Endothelial cell (in vitro differentiated cells): ENCODE results near the gene COL6A5. TPM values are rescaled to one million over a fixed set of nuclear protein-coding genes. Genes with fewer than 3 reads are reported as not detected.

Experiments
- DNase-seq: peaks from one replicate; pipeline ENCODE4 v3.0.0; 2021; ENCODE audit warnings: low spot score
- H3K27ac Mint-ChIP-seq: one replicate; pipeline ENCODE4 v1.8.0; 2021; ENCODE audit warnings: mixed read lengths, inconsistent platforms; ENCODE audit not compliant: unreplicated experiment
- H3K27me3 Mint-ChIP-seq: one replicate; pipeline ENCODE4 v1.8.0; 2021; ENCODE audit warnings: mild to moderate bottlenecking, moderate library complexity, mixed read lengths, inconsistent platforms; ENCODE audit not compliant: unreplicated experiment
- H3K36me3 Mint-ChIP-seq: one replicate; pipeline ENCODE4 v1.8.0; 2021; ENCODE audit warnings: mild to moderate bottlenecking, low read depth, mixed read lengths, inconsistent platforms; ENCODE audit not compliant: unreplicated experiment
- H3K4me1 Mint-ChIP-seq: one replicate; pipeline ENCODE4 v1.8.0; 2021; ENCODE audit warnings: mild to moderate bottlenecking, mixed read lengths, inconsistent platforms; ENCODE audit not compliant: unreplicated experiment
- H3K4me3 Mint-ChIP-seq: one replicate; pipeline ENCODE4 v1.8.0; 2021; ENCODE audit warnings: mild to moderate bottlenecking, mixed read lengths, inconsistent platforms; ENCODE audit not compliant: unreplicated experiment
- H3K9me3 Mint-ChIP-seq: one replicate; pipeline ENCODE4 v1.8.0; 2021; ENCODE audit warnings: mixed read lengths, inconsistent platforms; ENCODE audit not compliant: unreplicated experiment
- CTCF ChIP-seq: fragments of 200-600 bp; sonication (generic); IDR thresholded peaks from one replicate; pipeline ENCODE4 v1.5.0; 2021; ENCODE audit warnings: antibody characterized with exemption; ENCODE audit not compliant: unreplicated experiment
- total RNA-seq: library from RNA; stranded (reverse); fragmentation: NEBNext Ultra II Directional; extraction: Animal tissue kit (Norgen Biotek cat#: 25700); gene quantifications from one replicate; pipeline ENCODE4 v1.2.1, GENCODE V29; 2021; ENCODE audit not compliant: unreplicated experiment

COL6A5 gene
- total RNA-seq, 1 donor from 2014 or later = not detected

DNA sequence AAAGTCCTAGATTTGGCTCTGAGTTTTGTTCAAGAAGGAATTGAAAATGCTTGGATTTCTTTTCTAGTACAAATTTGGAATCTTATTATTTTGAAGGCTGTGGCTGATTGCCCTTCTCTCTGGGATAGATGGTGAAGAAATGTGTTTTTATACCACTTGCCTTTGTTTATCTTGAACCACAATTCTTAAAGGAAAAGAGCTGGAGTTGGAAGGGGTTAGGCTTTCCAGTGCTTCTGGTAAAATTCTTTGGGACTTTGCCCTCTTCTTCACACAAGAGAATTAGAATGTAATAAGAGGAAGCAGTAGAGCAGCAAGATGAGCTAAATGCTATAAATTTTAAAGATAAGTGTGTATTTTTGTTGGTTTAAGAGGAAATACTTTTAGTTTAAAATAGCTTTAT lies 65.8 kb downstream of the COL6A5 start:
- H3K27me3 Mint-ChIP-seq = peaks cover 1% of the 10 kb centered on the region
- H3K27ac Mint-ChIP-seq = no peak overlapping the region
- H3K36me3 Mint-ChIP-seq = peaks cover 19% of the 10 kb centered on the region
- no peak overlapping the region for H3K4me3 Mint-ChIP-seq
- no peak for DNase-seq
- H3K9me3 Mint-ChIP-seq = peaks cover 11% of the 10 kb centered on the region
- peaks cover 9% of the 10 kb centered on the region for H3K4me1 Mint-ChIP-seq
- no peak for TF ChIP-seq CTCF

GRCh38 chr3:130412991-130413560 lies 67.6 kb downstream of the COL6A5 start:
- no peak for TF ChIP-seq CTCF
- Mint-ChIP-seq H3K4me1 (peaks cover 5% of the 10 kb centered on the region), H3K27me3 (no peaks in the 10 kb centered on the region), H3K9me3 (no peaks in the 10 kb centered on the region), H3K36me3 (peaks cover 5% of the 10 kb centered on the region), H3K4me3 (no peak overlapping the region), H3K27ac (no peak overlapping the region)
- no peak for DNase-seq

DNA sequence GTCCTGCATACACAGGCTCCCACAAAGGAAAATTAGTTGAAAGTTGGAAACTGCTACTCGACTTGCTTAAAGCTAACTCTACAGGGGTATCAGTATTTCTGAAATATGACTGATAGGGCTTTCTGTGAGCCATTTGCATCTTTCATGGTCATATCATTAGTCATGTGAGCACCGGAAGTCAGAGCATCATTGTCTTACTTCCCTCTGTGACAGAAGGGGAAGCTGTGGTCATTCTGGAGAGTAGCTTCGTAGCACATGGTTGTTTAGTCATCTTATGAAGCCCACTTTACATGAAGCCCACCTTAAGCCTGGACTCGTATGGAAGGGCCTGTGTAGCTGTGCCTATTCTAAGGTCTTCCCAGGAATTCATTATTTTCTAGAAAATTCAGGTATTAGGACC lies 69.0 kb downstream of the COL6A5 start:
- H3K4me3 Mint-ChIP-seq = no peak overlapping the region
- peaks cover 1% of the 10 kb centered on the region for H3K27me3 Mint-ChIP-seq
- no peak overlapping the region for H3K27ac Mint-ChIP-seq
- H3K4me1 Mint-ChIP-seq = peaks cover 5% of the 10 kb centered on the region
- no peaks in the 10 kb centered on the region for H3K36me3 Mint-ChIP-seq
- no peaks in the 10 kb centered on the region for H3K9me3 Mint-ChIP-seq
- no peak for TF ChIP-seq CTCF
- no peak for DNase-seq

- H3K9me3 Mint-ChIP-seq = no peaks in the 10 kb centered on the region
- peaks cover under 1% of the 10 kb centered on the region for H3K4me1 Mint-ChIP-seq
- no peak for DNase-seq
- peaks cover 1% of the 10 kb centered on the region for H3K27me3 Mint-ChIP-seq
- H3K4me3 Mint-ChIP-seq = no peak overlapping the region
- H3K36me3 Mint-ChIP-seq = no peaks in the 10 kb centered on the region
- H3K27ac Mint-ChIP-seq = no peak overlapping the region
- no peak for TF ChIP-seq CTCF
Observed at GRCh38 chr3:130420466-130420865, 75.0 kb downstream of the COL6A5 start.

DNA sequence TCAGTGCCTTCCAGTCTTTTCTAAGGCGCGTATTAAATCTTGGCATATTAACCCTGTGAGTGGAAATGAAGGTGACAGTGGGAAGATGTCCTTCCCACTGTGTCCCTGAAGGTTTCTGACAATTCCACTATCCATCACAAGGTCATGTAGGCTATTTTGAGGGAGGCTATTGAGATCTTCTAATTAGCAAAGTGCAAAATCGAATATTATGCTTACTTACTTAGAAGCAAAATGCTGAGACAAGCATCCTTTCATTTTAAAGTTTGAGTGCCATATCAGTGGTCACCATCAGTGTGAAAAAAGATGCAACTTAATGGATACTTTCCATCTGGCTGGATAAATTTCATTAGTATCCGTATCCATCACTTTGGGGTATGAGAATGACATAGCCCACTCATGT lies 77.6 kb downstream of the COL6A5 start:
- Mint-ChIP-seq H3K4me3 (no peak overlapping the region), H3K36me3 (no peaks in the 10 kb centered on the region), H3K9me3 (no peaks in the 10 kb centered on the region), H3K4me1 (no peaks in the 10 kb centered on the region), H3K27ac (no peak overlapping the region), H3K27me3 (peaks cover 1% of the 10 kb centered on the region)
- TF ChIP-seq CTCF = no peak
- DNase-seq = no peak
